Osteocyte (in vitro differentiated cells): ENCODE data around the gene ANAPC1. TPM values are rescaled to one million over a fixed set of nuclear protein-coding genes. Genes with fewer than 3 reads are reported as not detected.
"Not testable (repeated sequence)": the region's sequence is repeated elsewhere in the genome, so short reads cannot be mapped to it uniquely, and the experiment has no call there.

ENCODE experiments used
- DNase-seq: peaks from one replicate; pipeline ENCODE4 v3.0.0; 2021; ENCODE audit warnings: mixed read lengths; ENCODE audit not compliant: unreplicated experiment; ENCODE audit errors: extremely low spot score
- H3K27ac Mint-ChIP-seq: one replicate; pipeline ENCODE4 v1.8.0; 2021; ENCODE audit warnings: mild to moderate bottlenecking, mixed read lengths; ENCODE audit not compliant: unreplicated experiment
- H3K27me3 Mint-ChIP-seq: one replicate; pipeline ENCODE4 v1.8.0; 2021; ENCODE audit warnings: mixed read lengths; ENCODE audit not compliant: unreplicated experiment
- H3K36me3 Mint-ChIP-seq: one replicate; pipeline ENCODE4 v1.8.0; 2021; ENCODE audit warnings: mixed read lengths; ENCODE audit not compliant: unreplicated experiment
- H3K4me1 Mint-ChIP-seq: one replicate; pipeline ENCODE4 v1.8.0; 2021; ENCODE audit warnings: mixed read lengths; ENCODE audit not compliant: unreplicated experiment
- H3K4me3 Mint-ChIP-seq: one replicate; pipeline ENCODE4 v1.8.0; 2021; ENCODE audit warnings: mild to moderate bottlenecking, moderate library complexity, mixed read lengths; ENCODE audit not compliant: unreplicated experiment
- H3K9me3 Mint-ChIP-seq: one replicate; pipeline ENCODE4 v1.8.0; 2021; ENCODE audit warnings: mixed read lengths; ENCODE audit not compliant: unreplicated experiment
- total RNA-seq: library from RNA; stranded (reverse); gene quantifications from 2 replicates; pipeline ENCODE4 v1.2.1, GENCODE V29; 2021
- TF ChIP-seq, protein P1 (sequence below): fragments of 200-600 bp; sonication (generic); IDR thresholded peaks from 2 replicates; pipeline ENCODE4 v1.5.0; 2021; ENCODE audit warnings: antibody characterized with exemption, mild to moderate bottlenecking, moderate library complexity

The ANAPC1 gene
- total RNA-seq, 1 donor from 2014 or later: 28.8 TPM

DNA sequence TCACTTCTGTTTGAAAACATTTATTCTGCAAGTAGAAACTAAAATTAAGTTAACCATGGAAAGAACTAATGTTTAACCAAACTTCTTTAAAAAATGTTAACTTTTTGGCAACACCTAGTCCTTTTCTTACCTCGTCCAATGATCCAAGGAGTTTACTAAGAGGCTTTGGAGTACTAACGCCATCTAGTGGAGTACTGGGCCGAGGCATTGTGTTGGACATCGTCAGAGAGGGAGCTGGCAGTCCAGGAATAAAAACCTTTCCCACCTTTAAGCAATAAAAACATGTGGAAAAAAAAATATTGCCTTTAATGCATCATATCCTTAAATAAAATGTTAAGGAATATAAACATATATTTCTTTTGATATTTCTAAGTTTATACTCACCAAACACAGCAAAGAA, 33.3 kb downstream of the ANAPC1 start:
- H3K4me1 Mint-ChIP-seq, H3K27ac Mint-ChIP-seq, H3K27me3 Mint-ChIP-seq, H3K4me3 Mint-ChIP-seq, H3K9me3 Mint-ChIP-seq, DNase-seq: not testable (repeated sequence)
- H3K36me3 Mint-ChIP-seq: peaks cover 24% of the 10 kb centered on the region
- TF ChIP-seq, protein P1, sequence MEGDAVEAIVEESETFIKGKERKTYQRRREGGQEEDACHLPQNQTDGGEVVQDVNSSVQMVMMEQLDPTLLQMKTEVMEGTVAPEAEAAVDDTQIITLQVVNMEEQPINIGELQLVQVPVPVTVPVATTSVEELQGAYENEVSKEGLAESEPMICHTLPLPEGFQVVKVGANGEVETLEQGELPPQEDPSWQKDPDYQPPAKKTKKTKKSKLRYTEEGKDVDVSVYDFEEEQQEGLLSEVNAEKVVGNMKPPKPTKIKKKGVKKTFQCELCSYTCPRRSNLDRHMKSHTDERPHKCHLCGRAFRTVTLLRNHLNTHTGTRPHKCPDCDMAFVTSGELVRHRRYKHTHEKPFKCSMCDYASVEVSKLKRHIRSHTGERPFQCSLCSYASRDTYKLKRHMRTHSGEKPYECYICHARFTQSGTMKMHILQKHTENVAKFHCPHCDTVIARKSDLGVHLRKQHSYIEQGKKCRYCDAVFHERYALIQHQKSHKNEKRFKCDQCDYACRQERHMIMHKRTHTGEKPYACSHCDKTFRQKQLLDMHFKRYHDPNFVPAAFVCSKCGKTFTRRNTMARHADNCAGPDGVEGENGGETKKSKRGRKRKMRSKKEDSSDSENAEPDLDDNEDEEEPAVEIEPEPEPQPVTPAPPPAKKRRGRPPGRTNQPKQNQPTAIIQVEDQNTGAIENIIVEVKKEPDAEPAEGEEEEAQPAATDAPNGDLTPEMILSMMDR: peak; percentile 62

DNA sequence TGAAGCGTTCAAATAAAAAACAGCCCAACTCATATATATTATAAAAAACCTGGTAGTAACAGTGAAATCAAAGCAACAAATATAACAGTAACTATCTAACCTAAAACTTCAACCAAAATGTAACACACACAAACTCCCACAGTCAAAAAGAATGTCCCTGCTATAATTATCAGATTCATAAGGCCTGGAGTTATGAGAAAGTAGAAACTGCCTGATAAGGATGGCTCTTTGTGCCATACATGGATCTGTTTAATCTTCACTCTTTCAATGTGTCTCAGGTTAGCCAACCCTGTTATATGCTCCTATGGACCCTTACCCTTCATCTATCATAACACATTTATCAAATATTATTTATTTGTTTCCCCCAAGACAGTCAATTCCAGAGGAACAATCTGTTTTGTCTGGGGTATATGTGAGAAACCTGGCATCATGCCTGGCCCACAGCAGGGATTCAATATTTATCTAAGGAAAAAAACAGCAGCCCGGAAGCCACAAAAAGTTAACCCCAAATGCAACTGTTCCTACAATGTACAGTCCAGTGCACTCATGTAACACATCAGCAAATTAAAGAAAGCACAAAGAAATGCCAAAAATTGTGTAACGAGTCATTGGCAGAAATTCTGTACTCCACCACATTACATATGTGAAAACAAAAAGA, 44.2 kb downstream of the ANAPC1 start:
- not testable (repeated sequence) for H3K4me3 Mint-ChIP-seq, DNase-seq, H3K36me3 Mint-ChIP-seq, H3K27me3 Mint-ChIP-seq, H3K9me3 Mint-ChIP-seq
- H3K27ac Mint-ChIP-seq: peak overlapping the region; percentile 85
- peaks cover 31% of the 10 kb centered on the region for H3K4me1 Mint-ChIP-seq

DNA sequence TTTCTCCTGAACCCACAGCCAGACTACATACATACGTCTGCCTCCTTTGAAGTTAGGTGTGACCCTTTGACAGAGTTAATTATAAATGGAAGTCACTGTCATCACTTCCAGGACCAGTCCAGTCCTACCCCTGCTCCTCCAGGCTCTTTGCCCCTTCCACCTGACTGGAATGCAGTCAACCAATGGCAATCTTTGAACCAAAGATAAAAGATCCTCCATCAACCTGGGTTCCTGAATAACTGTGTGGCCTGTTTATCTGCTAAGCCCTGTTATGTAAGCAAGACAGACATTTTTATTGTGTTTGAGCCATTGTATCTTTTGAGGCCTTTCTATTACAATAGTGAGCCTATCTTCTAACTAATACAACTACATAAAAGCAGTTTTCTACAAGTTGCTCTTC, 45.0 kb downstream of the ANAPC1 start:
- Mint-ChIP-seq H3K27ac (peak overlapping the region; percentile 85), H3K36me3 (peaks cover 13% of the 10 kb centered on the region), H3K4me1 (peaks cover 31% of the 10 kb centered on the region)
- H3K4me3 Mint-ChIP-seq, H3K27me3 Mint-ChIP-seq, H3K9me3 Mint-ChIP-seq, DNase-seq: not testable (repeated sequence)

DNA sequence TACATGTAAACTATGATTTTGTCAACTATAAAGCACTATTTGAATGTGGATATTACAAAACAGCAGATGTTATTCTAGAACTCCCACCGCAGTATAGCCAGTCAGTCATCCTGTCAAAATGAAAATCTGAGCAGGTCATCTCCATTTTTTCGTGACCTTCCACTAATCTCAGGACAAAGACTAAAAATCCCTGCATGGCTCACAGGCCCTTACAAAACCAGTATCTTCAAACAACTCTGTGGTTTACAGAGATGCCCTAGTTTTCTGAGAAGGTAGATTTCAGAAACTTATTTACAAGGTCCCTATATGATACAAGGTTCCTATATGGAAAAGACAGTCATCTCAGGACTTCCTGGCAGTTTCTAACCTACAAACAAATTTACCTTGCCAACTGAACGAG, 49.8 kb downstream of the ANAPC1 start:
- H3K9me3 Mint-ChIP-seq, DNase-seq, H3K27me3 Mint-ChIP-seq, H3K4me3 Mint-ChIP-seq, H3K27ac Mint-ChIP-seq: not testable (repeated sequence)
- Mint-ChIP-seq H3K36me3 (peaks cover 19% of the 10 kb centered on the region), H3K4me1 (peaks cover 11% of the 10 kb centered on the region)

DNA sequence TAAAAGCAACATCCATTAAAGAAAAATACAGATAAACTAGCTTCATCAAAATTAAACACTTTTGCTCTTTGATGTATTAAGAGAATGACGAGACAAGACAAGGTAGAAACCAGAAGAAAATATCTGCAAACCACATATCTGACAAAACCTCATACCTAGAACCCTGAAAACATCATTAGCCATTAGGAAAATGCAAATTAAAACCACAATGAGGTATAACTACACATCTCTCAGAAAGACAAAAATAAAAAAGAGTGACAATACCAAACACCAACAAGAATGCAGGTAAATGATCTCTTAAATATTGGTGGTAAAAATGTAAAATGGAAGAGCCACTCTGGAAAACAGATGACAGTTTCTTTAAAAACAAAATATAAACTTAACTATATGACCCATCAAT, 53.5 kb downstream of the ANAPC1 start:
- not testable (repeated sequence) for H3K27me3 Mint-ChIP-seq, H3K27ac Mint-ChIP-seq, H3K9me3 Mint-ChIP-seq, H3K4me1 Mint-ChIP-seq, H3K4me3 Mint-ChIP-seq, DNase-seq
- H3K36me3 Mint-ChIP-seq: peaks cover 31% of the 10 kb centered on the region

DNA sequence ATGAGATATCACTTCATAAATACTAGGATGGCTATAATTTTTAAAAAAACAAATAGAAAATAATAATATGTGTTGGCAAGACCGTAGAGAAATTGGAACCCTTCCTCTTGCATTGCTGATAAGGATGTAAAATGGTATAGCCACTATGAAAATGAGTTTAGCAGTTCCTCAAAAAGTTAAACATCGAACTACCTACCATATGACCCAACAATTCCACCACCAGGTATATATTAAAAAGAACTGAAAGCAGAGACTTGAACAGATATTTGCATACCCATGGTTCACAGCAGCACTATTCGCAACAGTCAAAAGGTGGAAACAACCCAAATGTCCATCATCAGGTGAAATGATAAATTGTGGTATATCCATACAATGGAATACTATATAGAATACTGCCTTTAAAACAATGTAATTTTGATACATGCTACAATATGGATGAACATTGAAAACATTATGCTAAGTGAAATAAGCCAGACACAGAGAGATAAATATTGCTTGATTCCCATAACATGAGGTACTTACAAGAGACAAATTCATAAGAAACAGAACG, 55.7 kb downstream of the ANAPC1 start:
- H3K27ac Mint-ChIP-seq, H3K27me3 Mint-ChIP-seq, H3K4me1 Mint-ChIP-seq, H3K4me3 Mint-ChIP-seq, DNase-seq, H3K9me3 Mint-ChIP-seq: not testable (repeated sequence)
- H3K36me3 Mint-ChIP-seq: peaks cover 23% of the 10 kb centered on the region

DNA sequence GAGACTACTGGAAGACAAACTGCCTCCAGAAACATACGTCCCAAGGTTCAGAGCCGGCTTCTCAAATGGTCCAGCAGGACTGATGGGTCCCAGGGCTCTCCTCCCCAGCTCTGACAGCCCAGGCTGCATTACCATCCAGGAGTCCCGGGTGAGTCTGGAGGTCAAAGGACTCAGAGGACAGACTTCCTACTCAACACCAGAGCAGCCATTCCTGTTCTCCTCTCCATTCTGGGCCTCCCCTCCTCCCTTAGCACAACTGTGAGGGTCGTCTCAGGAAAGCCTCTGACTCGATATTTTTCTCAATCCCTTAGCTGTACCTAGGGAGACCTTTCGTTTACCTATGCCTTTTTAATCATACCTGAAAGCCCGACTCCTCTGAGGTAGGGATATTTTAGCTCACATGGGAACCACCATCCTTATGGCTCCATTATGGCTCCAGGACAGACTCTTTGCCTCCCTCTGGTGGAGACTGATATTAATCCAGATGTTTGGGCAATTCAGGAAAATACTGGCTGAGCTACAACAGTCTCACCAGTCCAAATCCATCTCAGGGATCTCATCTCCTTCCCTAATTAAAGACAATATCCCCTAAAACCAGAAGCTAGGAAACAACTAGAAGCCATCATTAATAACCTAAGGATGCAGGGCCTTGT, 70.9 kb downstream of the ANAPC1 start:
- TF ChIP-seq, protein P1: peak; percentile 29
- not testable (repeated sequence) for H3K27ac Mint-ChIP-seq, H3K9me3 Mint-ChIP-seq, DNase-seq, H3K27me3 Mint-ChIP-seq, H3K4me1 Mint-ChIP-seq, H3K36me3 Mint-ChIP-seq, H3K4me3 Mint-ChIP-seq

DNA sequence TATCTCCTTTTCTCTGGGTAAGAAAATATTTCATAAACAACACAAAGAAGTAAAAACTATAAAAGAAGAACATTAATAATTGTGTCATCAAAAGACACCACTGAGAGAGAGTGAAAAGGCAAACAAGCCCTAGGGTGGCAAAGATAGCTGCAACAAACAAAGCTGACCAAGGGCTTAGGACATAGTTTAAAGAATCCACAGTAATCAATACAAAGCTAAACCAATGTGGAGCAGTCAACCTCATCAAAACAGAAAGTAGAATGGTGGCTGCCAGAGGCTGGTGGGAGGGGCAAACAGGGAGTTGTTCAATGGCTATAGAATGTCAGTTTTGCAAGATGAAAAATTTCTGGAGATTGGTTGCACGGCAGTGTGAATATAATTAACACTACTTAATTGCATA, 93.4 kb downstream of the ANAPC1 start:
- H3K4me3 Mint-ChIP-seq, H3K27ac Mint-ChIP-seq, DNase-seq, H3K27me3 Mint-ChIP-seq, H3K4me1 Mint-ChIP-seq, H3K36me3 Mint-ChIP-seq, H3K9me3 Mint-ChIP-seq: not testable (repeated sequence)

DNA sequence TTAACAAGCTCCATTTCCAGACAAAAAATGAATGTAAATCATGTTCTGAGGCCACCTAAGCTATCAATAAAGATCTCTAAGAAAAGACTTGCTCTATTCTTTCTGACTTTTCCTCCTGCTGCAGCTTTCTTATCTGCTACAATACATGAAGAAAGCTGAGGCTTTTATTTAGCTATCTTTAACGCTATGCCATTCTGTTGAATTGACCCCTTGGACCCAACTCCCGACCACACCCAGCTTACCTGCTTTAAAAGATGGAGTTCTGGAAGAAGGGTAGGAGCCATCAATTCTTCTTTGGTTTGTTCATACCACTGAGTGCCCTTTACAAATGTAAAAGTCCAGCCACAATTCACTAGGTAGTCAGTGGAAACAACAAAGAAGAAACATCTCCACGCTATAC, 99.9 kb downstream of the ANAPC1 start:
- not testable (repeated sequence) for H3K4me3 Mint-ChIP-seq, H3K36me3 Mint-ChIP-seq, DNase-seq, H3K4me1 Mint-ChIP-seq, H3K27me3 Mint-ChIP-seq, H3K9me3 Mint-ChIP-seq, H3K27ac Mint-ChIP-seq

DNA sequence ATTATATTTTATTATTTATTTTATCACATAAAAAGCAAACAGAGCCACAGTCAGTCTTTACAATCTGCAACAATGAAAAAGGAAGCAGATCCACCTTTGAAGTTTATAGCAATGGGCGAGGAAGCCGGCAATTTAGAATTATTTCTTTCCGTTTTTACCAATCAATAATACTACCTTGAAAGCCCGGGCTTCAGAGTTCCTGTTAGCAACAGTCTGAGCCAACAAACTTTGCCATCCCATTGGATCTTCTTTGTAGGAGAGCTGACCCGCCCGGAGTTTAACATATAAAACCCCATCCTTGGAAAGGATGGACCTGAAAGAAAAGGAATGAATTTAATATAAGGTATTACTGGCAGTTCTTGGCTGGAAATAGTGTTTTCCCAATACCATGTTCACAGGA, 101.8 kb downstream of the ANAPC1 start:
- not testable (repeated sequence) for H3K27me3 Mint-ChIP-seq, H3K4me3 Mint-ChIP-seq, H3K36me3 Mint-ChIP-seq, H3K9me3 Mint-ChIP-seq, DNase-seq, H3K4me1 Mint-ChIP-seq, H3K27ac Mint-ChIP-seq
